ENCODE measurements around the gene SIX6.

The SIX6 gene

DNA sequence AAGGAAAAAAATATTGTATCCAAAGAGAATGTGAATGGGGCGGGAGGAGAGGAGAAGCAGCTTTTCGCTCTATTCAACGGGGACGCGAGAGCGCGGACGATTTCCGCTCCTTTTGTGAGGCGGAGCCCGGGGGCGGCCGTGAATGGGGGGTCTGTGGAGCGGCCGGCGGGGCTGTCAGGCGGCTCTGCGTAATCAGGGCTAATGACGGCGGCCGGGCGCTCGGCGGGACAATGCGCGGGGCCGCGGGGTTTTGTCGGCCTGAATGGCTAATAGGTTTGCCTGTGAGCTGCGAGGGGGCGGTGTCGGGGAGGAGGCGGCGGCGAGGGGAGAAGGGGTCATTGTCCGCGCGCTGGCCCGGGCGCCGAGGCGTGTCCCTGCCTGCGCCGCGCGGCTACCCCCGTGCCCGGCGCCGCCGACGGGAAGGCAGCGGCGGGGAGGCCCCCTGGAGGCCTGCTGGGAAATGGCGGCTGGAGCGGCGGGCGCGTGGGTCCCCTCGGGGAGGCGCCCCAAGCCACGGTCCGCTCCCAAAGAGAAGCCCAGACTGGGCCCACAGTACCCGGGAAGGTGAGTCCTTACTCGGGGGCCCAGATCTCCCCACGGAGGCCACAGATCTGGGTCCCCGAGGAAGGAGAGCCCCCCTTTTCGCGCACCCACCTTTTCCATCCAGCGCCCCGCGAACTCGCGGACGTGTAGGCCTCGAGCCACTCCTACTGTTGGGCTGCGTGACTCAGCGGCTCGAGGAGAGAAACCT, 6.0 kb downstream of the SIX6 start:
- no peak for DNase-seq

DNA sequence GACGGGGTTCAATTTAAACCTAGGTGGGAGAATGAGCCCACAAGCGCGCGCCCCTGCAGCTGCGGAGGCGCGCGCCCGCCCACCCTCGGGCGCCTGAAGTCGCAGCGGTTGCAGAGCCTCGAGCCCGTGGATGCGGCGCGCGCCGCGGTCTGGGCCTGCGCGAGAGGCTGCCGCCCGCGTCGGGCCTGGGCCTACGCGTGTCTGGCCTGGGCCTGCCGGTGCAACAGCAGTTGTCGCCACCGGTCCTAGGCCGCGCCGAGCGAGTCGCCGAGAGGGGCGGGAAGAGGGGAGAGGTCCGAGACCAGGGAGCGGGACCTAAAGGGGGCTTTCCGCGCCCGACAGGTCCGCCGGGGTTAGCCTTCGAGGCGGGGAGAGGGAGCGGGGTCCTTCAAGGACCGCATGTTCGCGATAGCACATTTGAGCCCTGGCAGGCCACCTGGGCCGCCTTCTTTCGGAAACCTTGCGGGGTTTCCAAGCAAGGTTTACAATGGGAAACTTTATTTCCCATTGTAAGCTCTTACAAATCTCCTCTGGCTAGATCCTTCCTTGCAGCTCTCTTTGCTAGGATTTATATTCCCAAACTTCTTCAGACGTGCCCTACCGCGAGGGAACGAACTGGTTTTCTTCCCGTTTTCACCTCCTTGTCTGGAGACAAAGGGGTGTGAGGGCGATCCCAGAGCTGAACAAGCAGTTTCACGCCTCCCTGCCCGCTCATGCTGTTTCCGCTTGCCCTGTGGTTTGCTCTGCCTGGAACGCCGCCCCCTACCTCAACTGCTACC, 6.8 kb downstream of the SIX6 start:
- no peak for DNase-seq

DNA sequence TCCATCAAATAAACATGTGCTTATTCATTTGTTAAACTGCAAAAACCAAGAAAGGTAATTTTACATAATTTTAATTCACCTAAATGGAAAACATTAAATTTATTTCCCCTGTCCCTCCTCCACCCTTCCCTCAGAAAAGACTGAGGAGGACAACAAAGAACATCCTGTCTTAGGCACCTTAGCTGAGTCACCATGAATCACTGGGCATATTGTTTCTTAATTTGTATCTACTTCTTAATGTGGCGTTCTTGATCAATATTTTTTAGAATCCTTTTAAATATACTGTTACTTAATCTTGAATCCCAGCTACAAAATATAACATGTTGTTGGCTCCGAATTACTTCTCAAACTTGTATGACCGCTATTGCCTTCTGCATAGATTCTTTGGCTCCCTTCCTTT, 23.5 kb downstream of the SIX6 start:
- DNase-seq, result no peak

DNA sequence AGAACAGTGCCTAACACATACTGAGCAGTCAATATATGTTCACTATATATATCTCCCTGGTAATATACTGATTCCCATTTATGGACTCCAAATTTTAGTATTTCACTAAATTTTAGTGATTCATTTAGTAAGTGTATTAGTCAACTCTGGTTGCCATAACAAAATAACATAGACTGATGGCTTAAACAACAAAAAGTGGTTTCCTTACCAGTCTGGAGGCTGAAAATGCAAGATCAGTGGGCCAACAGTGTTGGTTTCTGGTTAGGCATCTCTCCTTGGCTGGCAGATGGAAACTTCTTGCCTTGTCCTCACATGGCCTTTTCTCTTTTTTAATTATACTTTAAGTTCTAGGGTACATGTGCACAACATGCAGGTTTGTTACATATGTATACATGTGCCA, 28.7 kb downstream of the SIX6 start:
- DNase-seq, result no peak

DNA sequence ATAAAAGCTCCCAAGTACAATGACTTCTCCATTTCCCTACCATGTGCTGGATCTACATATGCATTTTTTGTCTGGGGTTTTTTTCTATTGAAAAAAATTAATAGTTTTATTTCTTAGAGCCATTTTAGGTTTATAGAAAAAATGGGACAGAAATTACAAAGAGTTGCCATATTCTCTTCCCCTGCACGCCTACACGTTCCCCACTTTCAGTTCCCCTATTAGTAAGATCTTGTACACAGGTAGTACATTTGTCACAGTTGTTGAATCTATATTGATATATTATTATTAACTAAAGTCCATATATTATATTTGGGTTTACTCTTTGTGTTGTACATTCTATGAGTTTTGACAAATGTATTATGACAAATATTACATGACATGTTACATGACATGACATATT, 35.7 kb downstream of the SIX6 start:
- no peak for DNase-seq

DNA sequence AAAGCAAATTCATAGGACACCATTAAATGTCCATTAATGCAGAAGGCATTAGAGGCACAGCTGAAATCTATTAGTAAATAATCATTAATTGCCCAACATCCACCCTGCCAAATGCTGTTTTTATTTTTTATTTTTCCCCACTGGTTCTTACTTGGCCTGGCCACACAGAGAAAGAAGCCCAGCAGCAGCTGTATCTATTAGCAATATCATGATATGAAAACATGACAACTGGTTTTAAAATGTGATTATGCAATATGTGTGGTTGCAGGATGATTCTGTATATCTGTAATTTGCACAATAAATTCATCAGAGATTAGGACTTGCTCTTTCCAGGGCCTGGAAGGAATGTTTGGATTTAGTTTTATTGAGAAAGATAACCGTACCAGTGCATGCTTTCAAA, 44.9 kb downstream of the SIX6 start:
- no peak for DNase-seq

DNA sequence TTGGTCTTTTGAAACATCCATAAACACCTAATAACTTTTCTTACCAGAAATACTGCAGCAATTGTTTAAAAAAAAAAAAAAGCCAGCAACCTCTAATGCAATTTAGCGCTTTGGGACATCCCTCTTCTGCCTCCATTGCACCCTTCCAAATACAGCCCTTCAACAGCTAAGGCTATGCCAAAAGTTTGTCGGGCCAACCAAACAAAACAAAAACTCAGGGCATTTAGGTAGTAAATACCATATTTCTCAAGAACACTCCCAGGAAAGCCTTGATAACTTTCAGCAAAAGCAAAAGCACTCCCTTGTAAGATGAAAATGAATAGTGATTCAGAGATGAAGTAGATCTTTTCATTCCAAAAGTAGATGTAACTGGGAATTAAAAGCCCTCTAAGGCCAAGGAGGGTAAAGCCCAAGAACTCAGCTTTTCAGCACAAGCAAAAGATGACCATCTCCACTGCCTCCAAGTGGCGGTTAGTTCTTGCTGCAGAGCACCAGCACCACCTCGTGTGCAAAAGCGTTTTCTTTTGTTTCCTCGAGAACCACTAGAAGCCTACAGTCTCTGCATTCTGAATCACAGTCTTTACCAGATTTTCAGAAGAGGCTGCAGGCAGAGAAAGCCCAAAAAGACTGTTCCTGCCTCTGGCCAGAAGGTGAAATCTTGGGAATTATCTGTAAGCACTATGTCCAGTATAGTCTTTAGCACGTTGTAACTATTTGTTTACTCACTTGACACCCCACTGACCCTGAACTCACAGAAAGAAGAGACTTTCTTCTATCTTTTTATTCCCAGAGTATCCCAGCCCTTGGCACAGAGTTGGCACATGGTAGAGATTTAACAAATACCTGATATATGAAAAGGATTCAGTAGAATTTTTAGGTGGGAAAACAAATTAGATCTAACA, 53.1 kb downstream of the SIX6 start:
- DNase-seq, result peak; percentile 7 to 9

Measured in stimulated activated CD4-positive, alpha-beta T cell treated with anti-CD3 and anti-CD28 coated beads, Interleukin-2, amount 100 ng/mL, for 48 hours (primary cell).